Mesendoderm (in vitro differentiated cells): ENCODE results near the gene CACNA1H.
"Not testable (repeated sequence)": the region's sequence is repeated elsewhere in the genome, so short reads cannot be mapped to it uniquely, and the experiment has no call there.

Experiments used
- DNase-seq: peaks from one replicate; pipeline ENCODE4 v3.0.0; 2013
- H2AK5ac ChIP-seq: 2 replicates; pipeline ENCODE4 v1.6.1; 2013; ENCODE audit warnings: low read length, inconsistent platforms
- H2BK120ac ChIP-seq: 2 replicates; pipeline ENCODE4 v1.6.1; 2013; ENCODE audit warnings: low read depth, mild to moderate bottlenecking, low read length, moderate library complexity, mixed read lengths
- H2BK15ac ChIP-seq: replicated peaks from 2 replicates; pipeline ENCODE4 v1.6.1; 2013; ENCODE audit warnings: low read depth, mild to moderate bottlenecking, moderate library complexity
- H2BK5ac ChIP-seq: 2 replicates; pipeline ENCODE4 v1.6.1; 2013; ENCODE audit warnings: low read length, inconsistent platforms
- H3K18ac ChIP-seq: 2 replicates; pipeline ENCODE4 v1.6.1; 2013; ENCODE audit warnings: mild to moderate bottlenecking, low read length, mixed read lengths
- H3K23ac ChIP-seq: one replicate; pipeline ENCODE4 v1.6.1; 2013; ENCODE audit warnings: low read length
- H3K27ac ChIP-seq: 2 replicates; pipeline ENCODE4 v1.5.1; 2013; ENCODE audit warnings: low read depth, mild to moderate bottlenecking, inconsistent platforms, low read length, moderate library complexity
- H3K27me3 ChIP-seq: 2 replicates; pipeline ENCODE4 v1.6.1; 2013; ENCODE audit warnings: low read length, control low read depth, mild to moderate bottlenecking, inconsistent platforms; ENCODE audit not compliant: insufficient read depth, poor library complexity
- H3K36me3 ChIP-seq: 2 replicates; pipeline ENCODE4 v1.6.1; 2013; ENCODE audit warnings: low read length, inconsistent platforms; ENCODE audit not compliant: control insufficient read depth, insufficient read depth
- H3K4ac ChIP-seq: one replicate; pipeline ENCODE4 v1.6.1; 2013; ENCODE audit warnings: low read depth, mild to moderate bottlenecking, low read length, moderate library complexity
- H3K4me1 ChIP-seq: 2 replicates; pipeline ENCODE4 v1.6.1; 2013; ENCODE audit warnings: low read depth, low read length, inconsistent platforms; ENCODE audit not compliant: control insufficient read depth
- H3K4me2 ChIP-seq: 2 replicates; pipeline ENCODE4 v1.6.1; 2013; ENCODE audit warnings: low read length
- H3K4me3 ChIP-seq: 2 replicates; pipeline ENCODE4 v1.5.1; 2013; ENCODE audit warnings: mild to moderate bottlenecking, low read length
- H3K56ac ChIP-seq: one replicate; pipeline ENCODE4 v1.6.1; 2013; ENCODE audit warnings: low read length
- H3K79me1 ChIP-seq: 2 replicates; pipeline ENCODE4 v1.6.1; 2013; ENCODE audit warnings: low read length, inconsistent platforms
- H3K79me2 ChIP-seq: 2 replicates; pipeline ENCODE4 v1.6.1; 2013; ENCODE audit warnings: mild to moderate bottlenecking, low read length; ENCODE audit not compliant: control insufficient read depth, insufficient read depth
- H3K9ac ChIP-seq: 2 replicates; pipeline ENCODE4 v1.6.1; 2013; ENCODE audit warnings: low read length, inconsistent platforms
- H4K5ac ChIP-seq: one replicate; pipeline ENCODE4 v1.6.1; 2013; ENCODE audit warnings: low read length
- H4K8ac ChIP-seq: one replicate; pipeline ENCODE4 v1.6.1; 2013; ENCODE audit warnings: low read depth, mild to moderate bottlenecking, control low read depth, low read length, moderate library complexity
- WGBS: extraction: QIAGEN DNeasy Blood & Tissue Kit; methylation state at CpG from one replicate; pipeline ENCODE4 v1.1.7; 2013; ENCODE audit warnings: low lambda C conversion rate, missing lambda C conversion rate; ENCODE audit not compliant: insufficient coverage; ENCODE audit errors: extremely low coverage; 5-methylcytosine and 5-hydroxymethylcytosine counted together

CACNA1H gene

GRCh38 chr16:1241081-1241480, 88.2 kb downstream of the CACNA1H start:
- WGBS = no CpG with 5 or more reads among the region's 15 CpGs
- not testable (repeated sequence) for H3K4me1 ChIP-seq, H3K18ac ChIP-seq, H4K5ac ChIP-seq, H3K36me3 ChIP-seq, H3K4ac ChIP-seq, H2BK15ac ChIP-seq, H2BK120ac ChIP-seq, DNase-seq, H3K4me3 ChIP-seq, H3K79me2 ChIP-seq, H3K4me2 ChIP-seq, H3K27ac ChIP-seq, H3K56ac ChIP-seq, H2AK5ac ChIP-seq, H3K79me1 ChIP-seq, H3K23ac ChIP-seq, H3K9ac ChIP-seq, H2BK5ac ChIP-seq, H4K8ac ChIP-seq, H3K27me3 ChIP-seq

- H2AK5ac ChIP-seq, H2BK5ac ChIP-seq, H3K4me3 ChIP-seq, H3K79me2 ChIP-seq, H2BK120ac ChIP-seq, H2BK15ac ChIP-seq, H3K4me2 ChIP-seq, H3K4ac ChIP-seq, H4K8ac ChIP-seq, H3K36me3 ChIP-seq, DNase-seq, H3K56ac ChIP-seq, H4K5ac ChIP-seq, H3K9ac ChIP-seq, H3K4me1 ChIP-seq, H3K27me3 ChIP-seq, H3K79me1 ChIP-seq, H3K23ac ChIP-seq, H3K18ac ChIP-seq, H3K27ac ChIP-seq: not testable (repeated sequence)
- WGBS = no CpG with 5 or more reads among the region's 11 CpGs
Observed at GRCh38 chr16:1243363-1243762, 90.5 kb downstream of the CACNA1H start.

- not testable (repeated sequence) for H3K18ac ChIP-seq, H4K8ac ChIP-seq, H3K9ac ChIP-seq, H2BK120ac ChIP-seq, H2BK5ac ChIP-seq, H3K4me2 ChIP-seq, H4K5ac ChIP-seq, H3K79me2 ChIP-seq, DNase-seq, H3K4ac ChIP-seq, H3K79me1 ChIP-seq, H3K23ac ChIP-seq, H3K4me3 ChIP-seq, H3K4me1 ChIP-seq, H2AK5ac ChIP-seq, H3K36me3 ChIP-seq, H2BK15ac ChIP-seq, H3K27ac ChIP-seq, H3K56ac ChIP-seq, H3K27me3 ChIP-seq
- no CpG with 5 or more reads among the region's 32 CpGs for WGBS
Observed at GRCh38 chr16:1243907-1244850, 91.3 kb downstream of the CACNA1H start.

- Histone ChIP-seq H2AK5ac (no peak overlapping the region), H3K27ac (no peak overlapping the region), H2BK15ac (no peak overlapping the region), H3K4me1 (no peaks in the 10 kb centered on the region), H3K79me1 (no peaks in the 10 kb centered on the region), H4K8ac (no peak overlapping the region), H3K56ac (no peak overlapping the region), H3K4me3 (no peak overlapping the region), H3K18ac (no peak overlapping the region), H3K4me2 (no peak overlapping the region), H2BK5ac (no peak overlapping the region), H3K9ac (no peak overlapping the region), H3K27me3 (no peaks in the 10 kb centered on the region), H3K4ac (no peak overlapping the region), H3K23ac (no peak overlapping the region), H4K5ac (no peak overlapping the region), H3K36me3 (no peaks in the 10 kb centered on the region), H3K79me2 (no peaks in the 10 kb centered on the region), H2BK120ac (no peak overlapping the region)
- no CpG with 5 or more reads among the region's 12 CpGs for WGBS
- no peak for DNase-seq
Observed at GRCh38 chr16:1244881-1245280, 92.0 kb downstream of the CACNA1H start.

GRCh38 chr16:1245452-1246020, 92.6 kb downstream of the CACNA1H start:
- no peaks in the 10 kb centered on the region for H3K79me1 ChIP-seq
- no CpG with 5 or more reads among the region's 22 CpGs for WGBS
- no peak overlapping the region for H4K8ac ChIP-seq
- no peak overlapping the region for H3K56ac ChIP-seq
- no peak overlapping the region for H3K18ac ChIP-seq
- no peak overlapping the region for H3K27ac ChIP-seq
- H3K27me3 ChIP-seq = no peaks in the 10 kb centered on the region
- no peak overlapping the region for H4K5ac ChIP-seq
- H3K4me2 ChIP-seq = no peak overlapping the region
- H3K79me2 ChIP-seq = no peaks in the 10 kb centered on the region
- DNase-seq = no peak
- no peaks in the 10 kb centered on the region for H3K4me1 ChIP-seq
- no peak overlapping the region for H2BK15ac ChIP-seq
- no peak overlapping the region for H3K9ac ChIP-seq
- no peak overlapping the region for H2AK5ac ChIP-seq
- H3K4me3 ChIP-seq = no peak overlapping the region
- no peak overlapping the region for H2BK120ac ChIP-seq
- no peak overlapping the region for H3K23ac ChIP-seq
- no peak overlapping the region for H2BK5ac ChIP-seq
- no peak overlapping the region for H3K4ac ChIP-seq
- H3K36me3 ChIP-seq = no peaks in the 10 kb centered on the region
